Ishikawa (cell line): ENCODE measurements around the gene TLNRD1.

ENCODE experiments used
- CEBPB ChIP-seq: IDR thresholded peaks from 2 replicates; pipeline ENCODE4 v1.6.1; 2012
- CREB1 ChIP-seq: IDR thresholded peaks from 2 replicates; pipeline ENCODE4 v1.6.1; 2012; ENCODE audit warnings: low read depth
- EGR1 ChIP-seq: IDR thresholded peaks from 2 replicates; pipeline ENCODE4 v1.6.1; 2012
- EP300 ChIP-seq: IDR thresholded peaks from 2 replicates; pipeline ENCODE4 v1.6.1; 2012; ENCODE audit warnings: borderline replicate concordance
- MAX ChIP-seq: IDR thresholded peaks from 2 replicates; pipeline ENCODE4 v1.6.1; 2012
- NFIC ChIP-seq: IDR thresholded peaks from 2 replicates; pipeline ENCODE4 v1.6.1; 2012
- RAD21 ChIP-seq: IDR thresholded peaks from 2 replicates; pipeline ENCODE4 v1.6.1; 2012; ENCODE audit warnings: low read depth
- TAF1 ChIP-seq: IDR thresholded peaks from 2 replicates; pipeline ENCODE4 v1.6.1; 2012; ENCODE audit warnings: low read depth, mild to moderate bottlenecking
- TCF12 ChIP-seq: IDR thresholded peaks from 2 replicates; pipeline ENCODE4 v1.6.1; 2012; ENCODE audit warnings: low read depth
- TEAD4 ChIP-seq: IDR thresholded peaks from 2 replicates; pipeline ENCODE4 v1.6.1; 2012
- TF ChIP-seq, protein P1 (sequence below): IDR thresholded peaks from 2 replicates; pipeline ENCODE4 v1.6.1; 2012; ENCODE audit warnings: low read depth, mild to moderate bottlenecking

DNA sequence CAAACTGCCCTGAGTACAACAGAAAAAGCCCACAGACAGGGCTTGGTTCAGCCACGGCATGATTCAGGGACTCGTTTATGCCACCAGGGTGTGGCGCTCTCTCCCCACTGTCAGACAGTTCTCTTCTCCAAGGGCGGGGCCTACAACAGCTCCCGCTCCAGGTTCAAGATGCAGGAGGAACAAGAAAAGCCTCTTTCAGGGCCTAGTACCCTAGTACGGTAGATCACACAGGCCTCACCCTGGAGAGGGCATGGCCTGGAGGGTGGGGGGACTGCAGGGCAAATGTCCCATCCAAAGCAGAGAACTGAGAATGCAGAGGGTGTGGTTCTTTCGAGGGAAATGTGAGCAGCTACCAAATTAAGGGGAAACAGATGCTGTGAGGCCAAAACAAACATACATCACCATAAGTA is 23.1 kb upstream of the TLNRD1 start:
- TF ChIP-seq EP300 (no peak), RAD21 (peak; percentile 44; the same call in 1 of the 2 replicates), TAF1 (no peak), NFIC (no peak), CEBPB (no peak), EGR1 (no peak), TEAD4 (no peak), CREB1 (no peak), TCF12 (no peak), MAX (no peak)
- TF ChIP-seq, protein P1, sequence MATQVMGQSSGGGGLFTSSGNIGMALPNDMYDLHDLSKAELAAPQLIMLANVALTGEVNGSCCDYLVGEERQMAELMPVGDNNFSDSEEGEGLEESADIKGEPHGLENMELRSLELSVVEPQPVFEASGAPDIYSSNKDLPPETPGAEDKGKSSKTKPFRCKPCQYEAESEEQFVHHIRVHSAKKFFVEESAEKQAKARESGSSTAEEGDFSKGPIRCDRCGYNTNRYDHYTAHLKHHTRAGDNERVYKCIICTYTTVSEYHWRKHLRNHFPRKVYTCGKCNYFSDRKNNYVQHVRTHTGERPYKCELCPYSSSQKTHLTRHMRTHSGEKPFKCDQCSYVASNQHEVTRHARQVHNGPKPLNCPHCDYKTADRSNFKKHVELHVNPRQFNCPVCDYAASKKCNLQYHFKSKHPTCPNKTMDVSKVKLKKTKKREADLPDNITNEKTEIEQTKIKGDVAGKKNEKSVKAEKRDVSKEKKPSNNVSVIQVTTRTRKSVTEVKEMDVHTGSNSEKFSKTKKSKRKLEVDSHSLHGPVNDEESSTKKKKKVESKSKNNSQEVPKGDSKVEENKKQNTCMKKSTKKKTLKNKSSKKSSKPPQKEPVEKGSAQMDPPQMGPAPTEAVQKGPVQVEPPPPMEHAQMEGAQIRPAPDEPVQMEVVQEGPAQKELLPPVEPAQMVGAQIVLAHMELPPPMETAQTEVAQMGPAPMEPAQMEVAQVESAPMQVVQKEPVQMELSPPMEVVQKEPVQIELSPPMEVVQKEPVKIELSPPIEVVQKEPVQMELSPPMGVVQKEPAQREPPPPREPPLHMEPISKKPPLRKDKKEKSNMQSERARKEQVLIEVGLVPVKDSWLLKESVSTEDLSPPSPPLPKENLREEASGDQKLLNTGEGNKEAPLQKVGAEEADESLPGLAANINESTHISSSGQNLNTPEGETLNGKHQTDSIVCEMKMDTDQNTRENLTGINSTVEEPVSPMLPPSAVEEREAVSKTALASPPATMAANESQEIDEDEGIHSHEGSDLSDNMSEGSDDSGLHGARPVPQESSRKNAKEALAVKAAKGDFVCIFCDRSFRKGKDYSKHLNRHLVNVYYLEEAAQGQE: no peak
